GM12873 (cell line): ENCODE measurements around the gene LAGE3.

Source experiments
- CTCF ChIP-seq: IDR thresholded peaks from 2 replicates; pipeline ENCODE4 v1.5.1; 2012; ENCODE audit warnings: low read depth, mild to moderate bottlenecking, moderate library complexity, low read length, control low read depth; ENCODE audit not compliant: insufficient read depth; ENCODE audit errors: missing control alignments

LAGE3 gene

GRCh38 chrX:154490414-154491083, 11.5 kb upstream of the LAGE3 start, which contains the start of gene SLC10A3:
TSS of gene SLC10A3 (minus strand) at chrX:154490629. CDS start at chrX:154488940, 1,689 bp downstream.
- no peak for TF ChIP-seq CTCF

DNA sequence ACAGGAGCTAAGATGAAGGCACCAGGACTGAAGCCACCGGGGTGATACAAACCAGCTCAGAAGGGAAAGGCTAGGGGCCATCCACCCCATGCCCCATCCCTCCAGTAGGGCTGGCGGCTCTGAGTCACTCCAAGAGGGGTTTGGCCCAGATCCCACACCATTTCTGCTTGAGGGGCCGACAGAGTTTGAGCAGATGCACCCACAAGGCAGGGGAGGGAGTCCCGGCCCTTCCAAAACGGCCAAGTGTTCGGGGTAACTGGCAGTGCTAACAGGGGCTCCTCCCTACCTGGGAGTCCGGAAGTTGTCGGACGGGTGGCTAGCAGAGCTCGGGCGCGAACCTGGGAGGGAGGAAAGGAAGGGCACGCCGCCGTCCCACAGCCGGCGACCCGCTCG, 10.9 kb upstream of the LAGE3 start:
- no peak for TF ChIP-seq CTCF

DNA sequence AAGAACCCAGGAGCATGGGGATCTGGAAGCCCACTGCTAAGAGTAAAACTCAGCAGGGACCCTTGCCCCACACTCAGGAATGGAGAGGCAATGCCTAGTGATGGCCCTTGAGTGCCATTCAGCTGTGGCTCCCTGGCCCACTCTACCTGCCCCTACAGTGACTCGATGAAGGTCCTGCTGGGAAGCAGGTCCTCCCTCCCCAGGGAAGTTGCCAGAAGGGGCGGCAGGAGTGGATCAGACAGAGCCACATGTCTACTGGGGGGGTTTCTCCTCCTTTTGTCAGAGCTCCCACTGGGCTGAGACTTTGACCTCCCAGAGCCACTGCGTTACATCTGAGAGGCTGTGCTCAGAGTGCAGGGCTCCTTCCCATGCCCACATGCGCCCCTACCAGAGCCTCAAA, 10.1 kb upstream of the LAGE3 start:
- no peak for TF ChIP-seq CTCF

- TF ChIP-seq CTCF = no peak
Observed at GRCh38 chrX:154488336-154489075, 9.4 kb upstream of the LAGE3 start.

GRCh38 chrX:154487518-154488290, 8.6 kb upstream of the LAGE3 start:
- TF ChIP-seq CTCF = no peak

- no peak for TF ChIP-seq CTCF
Observed at GRCh38 chrX:154486396-154487207, 7.5 kb upstream of the LAGE3 start, which contains the start of gene UBL4A. TSS of gene UBL4A (minus strand) at chrX:154486615. CDS start at chrX:154486584, 31 bp downstream.
